22Rv1 (cell line): ENCODE data around the gene DSPP.

Source experiments
- H3K27ac ChIP-seq: fragments of 450-650 bp; 2 replicates; pipeline ENCODE4 v1.5.1; 2017
- CTCF ChIP-seq: fragments of 450-650 bp; IDR thresholded peaks from 2 replicates; pipeline ENCODE4 v1.5.1; 2017; ENCODE audit warnings: mild to moderate bottlenecking
- ZFX ChIP-seq: fragments of 450-650 bp; IDR thresholded peaks from 2 replicates; pipeline ENCODE4 v1.6.1; 2017; ENCODE audit warnings: antibody characterized with exemption, borderline replicate concordance

The DSPP gene

GRCh38 chr4:87631668-87632067 is 23.3 kb downstream of the DSPP start:
- TF ChIP-seq ZFX (no peak), CTCF (no peak)
- no peak overlapping the region for H3K27ac ChIP-seq

DNA sequence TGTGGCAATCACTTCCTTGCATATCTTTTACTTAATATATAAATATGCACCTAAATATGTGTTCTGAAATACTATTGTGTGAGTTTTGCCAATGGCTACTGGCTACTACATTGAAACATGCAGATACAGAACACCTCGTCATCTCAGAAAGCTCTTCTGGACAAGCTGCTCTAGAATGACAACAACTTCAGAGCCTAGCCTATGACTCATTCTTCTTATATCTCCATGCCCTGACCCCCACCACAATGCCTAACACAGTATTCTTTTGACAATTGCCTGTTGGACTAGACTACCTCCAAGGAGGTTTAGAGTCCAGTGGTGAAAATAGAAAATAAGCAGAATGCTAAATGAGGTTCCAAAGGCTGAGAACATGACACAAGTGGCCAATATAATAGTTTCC is 24.1 kb downstream of the DSPP start:
- TF ChIP-seq ZFX (no peak), CTCF (no peak)
- no peak overlapping the region for H3K27ac ChIP-seq

DNA sequence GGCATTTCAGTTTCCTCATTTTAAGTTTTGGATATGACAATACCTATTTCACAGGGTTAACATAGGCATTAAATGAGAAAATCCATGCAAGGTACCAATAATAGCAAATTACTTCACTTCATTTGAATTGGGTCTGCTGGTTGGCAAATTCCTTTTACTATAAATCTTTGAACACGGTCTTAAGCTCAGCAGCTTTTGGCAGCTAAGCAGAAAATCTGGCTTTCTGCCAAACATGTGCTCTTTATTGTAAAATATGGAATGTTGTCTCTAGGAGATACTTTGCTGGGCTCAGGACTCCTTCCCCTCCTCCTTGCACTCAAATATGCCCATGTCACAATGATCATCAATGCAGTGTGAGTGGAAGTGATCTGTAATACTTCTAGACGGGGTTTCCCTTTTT is 24.9 kb downstream of the DSPP start:
- no peak for TF ChIP-seq ZFX
- no peak for TF ChIP-seq CTCF

DNA sequence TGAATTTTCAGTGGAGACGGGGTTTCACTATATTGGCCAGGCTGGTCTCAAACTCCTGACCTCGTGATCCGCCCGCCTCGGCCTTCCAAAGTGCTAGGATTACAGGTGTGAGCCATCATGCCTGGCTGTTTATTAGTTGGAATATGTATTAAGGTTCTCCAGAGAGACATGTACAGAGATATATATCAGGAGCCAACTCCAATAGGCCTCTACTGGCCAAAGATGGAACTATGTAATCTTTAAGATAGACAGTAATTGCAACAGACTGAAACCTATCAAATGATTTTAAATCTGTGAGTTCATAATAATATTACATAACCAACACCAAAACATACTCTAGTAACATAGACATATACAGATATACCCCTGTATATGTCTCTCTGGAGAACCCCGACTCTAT is 36.0 kb downstream of the DSPP start:
- TF ChIP-seq ZFX (no peak), CTCF (peak; percentile 33)
- no peak overlapping the region for H3K27ac ChIP-seq

More for the DNA sequence above, 24.9 kb downstream of the DSPP start:
- no peak overlapping the region for H3K27ac ChIP-seq

- no peak for TF ChIP-seq ZFX
- no peak for TF ChIP-seq CTCF
- H3K27ac ChIP-seq = no peak within 1 kb of the TSS
Measured at GRCh38 chr4:87649980-87650379, 41.7 kb downstream of the DSPP start, which contains the start of gene DMP1. Gene DMP1, plus strand, starts transcription at chr4:87650280. Its CDS starts 6,213 bp downstream, at chr4:87656493.

DNA sequence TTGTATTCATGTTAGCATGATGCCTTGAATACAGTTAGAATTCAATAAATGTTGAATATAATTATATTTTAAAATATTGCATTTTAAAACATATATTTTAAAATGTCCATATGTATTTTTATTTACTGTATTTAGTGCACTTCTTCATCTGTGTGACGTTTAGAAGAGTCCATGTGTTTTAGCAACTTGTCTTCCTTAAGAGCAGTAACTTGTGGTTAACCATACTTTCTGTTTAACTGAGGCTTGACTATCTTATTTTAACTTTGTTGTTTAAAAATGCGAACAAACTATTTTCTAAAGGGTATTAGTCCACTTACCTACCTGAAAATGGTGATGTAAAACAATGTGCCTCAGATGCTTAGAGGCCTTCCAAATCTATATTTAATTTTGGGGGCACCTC is 42.6 kb downstream of the DSPP start:
- no peak overlapping the region for H3K27ac ChIP-seq
- no peak for TF ChIP-seq CTCF
- no peak for TF ChIP-seq ZFX

GRCh38 chr4:87651941-87652340 is 43.6 kb downstream of the DSPP start:
- H3K27ac ChIP-seq = no peak overlapping the region
- TF ChIP-seq ZFX (no peak), CTCF (no peak)
